ENCODE data around the gene FOXS1. TPM values are rescaled to one million over a fixed set of nuclear protein-coding genes. Genes with fewer than 3 reads are reported as not detected.

The FOXS1 gene
- polyA plus RNA-seq, 3 donors from 2014 or later = not detected

DNA sequence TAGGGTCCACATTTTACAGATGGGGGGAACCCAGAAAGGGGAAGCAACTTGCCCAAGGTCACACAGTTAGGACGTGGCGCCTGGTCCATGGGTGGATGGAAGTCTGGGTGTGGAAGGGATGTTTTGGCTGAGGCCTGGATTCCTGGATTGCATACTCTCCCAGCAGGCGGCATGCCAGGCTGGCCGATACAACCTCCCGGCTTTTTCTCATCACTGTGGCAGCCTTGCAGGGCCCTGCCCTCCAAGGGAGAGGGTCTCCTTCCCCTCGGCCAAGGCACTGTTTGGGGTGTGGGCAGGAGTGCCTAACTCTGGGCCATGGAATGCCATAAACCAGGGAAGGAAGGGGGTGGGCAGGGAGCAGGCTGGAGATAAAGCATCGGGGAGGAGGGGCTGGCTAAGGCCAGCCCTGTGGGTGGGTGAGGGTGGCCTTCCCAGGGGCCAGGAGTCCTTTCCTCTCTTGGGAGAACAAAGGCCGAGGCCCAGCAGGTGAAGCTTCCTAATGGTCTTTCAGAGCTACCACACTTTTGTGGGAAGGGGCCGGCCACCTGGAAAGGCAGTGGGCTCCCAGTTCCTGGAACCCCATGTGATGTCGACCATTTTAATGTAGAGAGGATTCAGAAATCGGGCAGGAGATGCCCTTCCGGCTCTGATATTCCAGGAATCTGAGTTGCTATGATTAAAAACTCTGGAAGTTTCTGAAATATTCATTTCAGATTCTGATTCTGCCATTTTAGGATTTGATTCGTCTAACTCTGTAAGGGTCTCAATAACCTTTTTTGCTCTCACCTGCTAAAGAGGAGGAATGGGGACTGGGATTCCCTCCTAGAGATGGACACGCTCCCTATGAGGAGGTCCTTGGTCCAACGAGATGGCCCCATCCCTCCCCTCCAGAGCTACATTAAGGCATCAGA, 4.2 kb downstream of the FOXS1 start:
- H3K27me3 Mint-ChIP-seq (ENCODE audit: low read depth in 3 of 3) = peaks cover 2 to 7% (median 6%) of the 10 kb centered on the region in 3 donors
- H3K36me3 Mint-ChIP-seq = no peaks in the 10 kb centered on the region
- no peak overlapping the region for H3K4me3 Mint-ChIP-seq
- H3K4me1 Mint-ChIP-seq = peaks cover 0 to 7% of the 10 kb centered on the region in 2 donors
- H3K27ac Mint-ChIP-seq = no peak overlapping the region
- DNase-seq = no peak
- no peaks in the 10 kb centered on the region for H3K9me3 Mint-ChIP-seq

- peaks cover 0 to under 1% (median 0%) of the 10 kb centered on the region in 6 donors for H3K9me3 Mint-ChIP-seq
- H3K27ac Mint-ChIP-seq = no peak overlapping the region
Measured at GRCh38 chr20:31839782-31840487, 5.5 kb downstream of the FOXS1 start.

DNA sequence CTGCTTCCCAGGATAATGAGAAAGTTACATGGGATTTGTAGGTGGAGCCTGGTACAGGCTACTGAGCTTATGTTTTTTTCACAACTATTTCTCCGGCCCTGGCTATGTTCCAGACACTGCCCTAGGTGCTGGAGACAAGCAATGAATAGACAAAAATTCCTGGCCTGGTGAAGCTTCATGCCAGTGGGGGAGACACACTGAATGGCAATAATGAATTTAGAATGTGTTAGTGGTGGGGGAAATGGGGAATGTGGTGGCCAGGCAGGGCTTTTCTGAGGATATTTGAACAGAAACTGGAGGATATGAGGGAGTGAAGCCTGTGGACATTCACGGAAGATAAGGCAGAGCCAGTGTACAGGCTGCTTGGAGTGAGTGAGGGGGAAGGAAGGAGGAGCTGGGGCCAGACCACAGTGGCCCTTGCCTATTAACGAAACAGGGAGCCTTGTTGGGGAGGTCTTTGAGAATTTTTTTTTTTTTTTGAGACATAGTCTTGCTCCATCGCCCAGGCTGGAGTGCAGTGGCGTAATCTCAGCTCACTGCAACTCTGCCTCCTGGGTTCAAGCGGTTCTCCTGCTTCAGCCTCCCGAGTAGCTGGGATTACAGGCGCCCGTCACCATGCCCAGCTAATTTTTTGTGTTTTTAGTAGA, 6.6 kb downstream of the FOXS1 start:
- Mint-ChIP-seq H3K36me3 (no peaks in the 10 kb centered on the region), H3K4me3 (no peak overlapping the region), H3K27ac (no peak overlapping the region), H3K27me3 (ENCODE audit: low read depth in 3 of 3) (peaks cover 3 to 15% (median 4%) of the 10 kb centered on the region in 3 donors), H3K9me3 (peaks cover 0 to 2% (median 0%) of the 10 kb centered on the region in 6 donors), H3K4me1 (peaks cover 0 to 23% of the 10 kb centered on the region in 2 donors)
- no peak for DNase-seq

More at GRCh38 chr20:31839782-31840487, 5.5 kb downstream of the FOXS1 start:
- H3K4me3 Mint-ChIP-seq = no peak overlapping the region
- H3K27me3 Mint-ChIP-seq (ENCODE audit: low read depth in 3 of 3) = peaks cover 3 to 12% (median 8%) of the 10 kb centered on the region in 3 donors
- no peaks in the 10 kb centered on the region for H3K36me3 Mint-ChIP-seq
- no peak for DNase-seq
- H3K4me1 Mint-ChIP-seq = peaks cover 0 to 19% of the 10 kb centered on the region in 2 donors

- H3K4me3 Mint-ChIP-seq = no peak overlapping the region
- peaks cover 0 to 2% (median 0%) of the 10 kb centered on the region in 6 donors for H3K9me3 Mint-ChIP-seq
- H3K36me3 Mint-ChIP-seq = no peaks in the 10 kb centered on the region
- DNase-seq = no peak
- H3K27ac Mint-ChIP-seq = no peak overlapping the region
- peaks cover 0 to 27% of the 10 kb centered on the region in 2 donors for H3K4me1 Mint-ChIP-seq
- H3K27me3 Mint-ChIP-seq (ENCODE audit: low read depth in 3 of 3) = peaks cover 3 to 15% (median 8%) of the 10 kb centered on the region in 3 donors
Measured at GRCh38 chr20:31837896-31838397, 7.5 kb downstream of the FOXS1 start.

- Mint-ChIP-seq H3K4me3 (peak overlapping the region in 1 of 5 donors; percentile 6), H3K36me3 (no peaks in the 10 kb centered on the region), H3K4me1 (peaks cover 0 to 27% of the 10 kb centered on the region in 2 donors), H3K9me3 (peaks cover 0 to 2% (median 0%) of the 10 kb centered on the region in 6 donors), H3K27ac (no peak overlapping the region), H3K27me3 (ENCODE audit: low read depth in 3 of 3) (peaks cover 3 to 15% (median 8%) of the 10 kb centered on the region in 3 donors)
- no peak for DNase-seq
Measured at GRCh38 chr20:31836853-31837608, 8.4 kb downstream of the FOXS1 start.

DNA sequence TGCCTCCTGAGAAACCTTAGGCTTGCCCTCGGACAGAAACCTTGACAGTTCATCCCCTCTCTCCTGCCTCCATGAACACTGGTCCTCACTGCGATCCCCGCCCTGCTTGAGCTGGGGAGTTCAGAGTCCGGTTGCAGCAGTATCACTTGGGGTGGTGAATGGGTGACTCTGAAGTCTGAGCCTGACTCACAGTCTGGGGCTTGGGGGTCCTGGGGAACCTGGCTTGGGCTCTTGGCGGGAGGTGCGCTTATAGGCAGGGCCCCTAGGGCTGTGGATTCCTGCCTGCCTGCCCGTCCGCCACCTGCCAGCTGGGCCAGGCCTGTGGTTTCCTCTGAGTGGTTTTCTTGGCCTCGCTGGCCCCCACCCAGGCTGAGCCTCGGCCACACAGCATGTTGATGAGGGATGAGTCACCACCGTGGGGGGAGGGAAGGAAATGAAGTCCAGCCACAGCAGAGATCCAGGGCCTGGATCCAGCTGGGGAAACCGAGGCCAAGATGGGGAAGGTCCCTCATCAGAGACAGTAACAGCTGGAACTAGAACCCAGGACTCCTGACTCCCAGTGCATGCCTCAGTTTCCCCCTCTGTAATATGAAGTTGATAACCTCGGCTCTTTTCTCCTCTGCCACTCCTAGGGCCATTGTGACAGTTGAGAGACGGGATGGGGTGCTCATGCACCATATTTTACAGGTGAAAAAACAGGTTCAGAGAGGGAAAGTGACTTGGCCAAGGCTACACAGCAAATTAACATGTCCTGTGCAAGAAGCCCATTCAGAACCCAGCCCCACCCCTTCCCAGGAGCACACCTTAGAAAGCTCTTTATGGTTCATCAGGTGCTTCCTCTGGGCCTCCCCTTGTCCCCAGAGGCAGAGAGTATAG, 9.2 kb downstream of the FOXS1 start:
- peak; percentile 74 to 76 (median 76) for DNase-seq
- H3K4me3 Mint-ChIP-seq = peak overlapping the region; percentile 58 to 74 (median 70)

GRCh38 chr20:31835554-31835953, 9.8 kb downstream of the FOXS1 start:
- Mint-ChIP-seq H3K9me3 (peaks cover 0 to 2% (median 0%) of the 10 kb centered on the region in 6 donors), H3K36me3 (no peaks in the 10 kb centered on the region), H3K27me3 (ENCODE audit: low read depth in 3 of 3) (peaks cover 3 to 15% (median 8%) of the 10 kb centered on the region in 3 donors), H3K4me1 (peaks cover 0 to 27% of the 10 kb centered on the region in 2 donors), H3K27ac (no peak overlapping the region), H3K4me3 (peak overlapping the region; percentile 40 to 74 (median 70))
- no peak for DNase-seq

More for the DNA sequence above, 9.2 kb downstream of the FOXS1 start:
- H3K27ac Mint-ChIP-seq = peak overlapping the region in 4 of 6 donors; percentile 25 to 65 (median 28)
- H3K9me3 Mint-ChIP-seq = peaks cover 0 to 2% (median 0%) of the 10 kb centered on the region in 6 donors
- H3K27me3 Mint-ChIP-seq (ENCODE audit: low read depth in 3 of 3) = peaks cover 3 to 15% (median 8%) of the 10 kb centered on the region in 3 donors
- H3K4me1 Mint-ChIP-seq = peaks cover 0 to 27% of the 10 kb centered on the region in 2 donors
- H3K36me3 Mint-ChIP-seq = no peaks in the 10 kb centered on the region

DNA sequence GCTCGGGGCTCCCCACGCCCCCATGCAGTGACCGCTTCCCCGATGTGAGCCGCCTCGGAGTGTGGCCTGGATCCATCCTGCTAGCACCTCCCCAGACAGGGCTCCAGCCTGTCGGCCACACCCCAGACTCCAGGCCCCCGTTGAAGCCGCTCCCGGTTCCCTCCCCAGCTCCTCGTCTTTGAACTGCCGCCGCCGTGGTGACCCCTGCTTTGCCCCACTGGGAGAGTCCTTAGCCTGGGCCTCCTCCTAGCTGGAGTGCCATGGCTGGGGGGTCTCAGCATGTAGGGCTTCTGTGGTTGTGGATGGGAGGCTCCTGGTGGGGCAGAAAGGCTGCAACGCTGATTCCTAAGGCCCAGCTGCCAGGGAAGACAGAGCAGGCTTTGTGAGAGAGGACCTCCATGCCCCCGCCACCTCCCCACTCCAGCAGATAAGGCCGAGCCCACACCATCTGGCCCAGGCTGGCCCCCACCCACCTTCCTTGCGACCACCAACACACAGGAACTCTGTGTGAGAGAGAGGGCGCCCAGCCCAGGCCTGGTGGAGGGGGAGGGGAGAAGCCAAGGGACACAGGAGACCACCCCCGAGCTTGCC, 11.4 kb downstream of the FOXS1 start:
- Mint-ChIP-seq H3K36me3 (no peaks in the 10 kb centered on the region), H3K4me3 (no peak overlapping the region), H3K27me3 (ENCODE audit: low read depth in 3 of 3) (peaks cover 3 to 15% (median 8%) of the 10 kb centered on the region in 3 donors), H3K27ac (no peak overlapping the region), H3K9me3 (peaks cover 0 to 2% (median 0%) of the 10 kb centered on the region in 6 donors), H3K4me1 (peaks cover 0 to 27% of the 10 kb centered on the region in 2 donors)
- DNase-seq = no peak

GRCh38 chr20:31833130-31833930, 12.1 kb downstream of the FOXS1 start:
- H3K4me3 Mint-ChIP-seq = no peak overlapping the region
- H3K27me3 Mint-ChIP-seq (ENCODE audit: low read depth in 3 of 3) = peaks cover 3 to 15% (median 8%) of the 10 kb centered on the region in 3 donors
- H3K27ac Mint-ChIP-seq = no peak overlapping the region
- no peaks in the 10 kb centered on the region for H3K36me3 Mint-ChIP-seq
- peaks cover 0 to 27% of the 10 kb centered on the region in 2 donors for H3K4me1 Mint-ChIP-seq
- peaks cover 0 to 2% (median 0%) of the 10 kb centered on the region in 6 donors for H3K9me3 Mint-ChIP-seq
- peak; percentile 51 to 59 (median 55) for DNase-seq

DNA sequence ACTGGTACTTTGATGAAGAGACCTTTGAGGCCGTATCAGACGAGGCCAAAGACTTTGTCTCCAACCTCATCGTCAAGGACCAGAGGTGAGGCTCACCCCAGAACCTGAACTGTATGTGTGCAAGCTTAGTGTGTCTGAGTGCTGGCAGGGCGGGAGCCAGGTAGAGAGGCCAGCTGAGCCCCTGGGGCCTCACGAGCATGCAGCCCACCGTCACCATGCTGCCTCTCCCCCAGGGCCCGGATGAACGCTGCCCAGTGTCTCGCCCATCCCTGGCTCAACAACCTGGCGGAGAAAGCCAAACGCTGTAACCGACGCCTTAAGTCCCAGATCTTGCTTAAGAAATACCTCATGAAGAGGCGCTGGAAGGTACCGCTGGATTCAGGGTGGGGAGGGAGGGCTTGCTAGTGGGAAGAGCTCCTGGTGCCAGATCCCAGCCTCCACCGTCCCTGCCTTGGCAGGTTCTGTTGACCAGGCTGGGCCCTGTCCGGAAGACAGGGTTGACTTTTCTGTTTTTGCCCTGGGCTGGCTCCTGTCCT, 13.6 kb downstream of the FOXS1 start:
- DNase-seq = no peak
- Mint-ChIP-seq H3K4me3 (no peak overlapping the region), H3K36me3 (no peaks in the 10 kb centered on the region), H3K27me3 (ENCODE audit: low read depth in 3 of 3) (peaks cover 3 to 13% (median 8%) of the 10 kb centered on the region in 3 donors), H3K27ac (peak overlapping the region in 1 of 6 donors; percentile 28), H3K4me1 (peaks cover 0 to 27% of the 10 kb centered on the region in 2 donors), H3K9me3 (peaks cover 0 to 2% (median 0%) of the 10 kb centered on the region in 6 donors)

- Mint-ChIP-seq H3K4me3 (no peak overlapping the region), H3K36me3 (no peaks in the 10 kb centered on the region), H3K27ac (no peak overlapping the region), H3K4me1 (peaks cover 0 to 21% of the 10 kb centered on the region in 2 donors), H3K9me3 (peaks cover 0 to 2% (median 0%) of the 10 kb centered on the region in 6 donors), H3K27me3 (ENCODE audit: low read depth in 3 of 3) (peaks cover 2 to 11% (median 5%) of the 10 kb centered on the region in 3 donors)
- DNase-seq = no peak
Measured at GRCh38 chr20:31831211-31831610, 14.2 kb downstream of the FOXS1 start.

Measured in immature natural killer cell (primary cell).